NCI-H2107 treated with DMSO at 0.1 percent for 48 hours (cell line): ENCODE results near the gene YWHAQ.
"Not testable (repeated sequence)": the region's sequence is repeated elsewhere in the genome, so short reads cannot be mapped to it uniquely, and the experiment has no call there.

Source experiments
- DNase-seq: peaks from one replicate; lab custom pipeline; 2025; ENCODE audit not compliant: unreplicated experiment; lab: John Stamatoyannopoulos, UW

The YWHAQ gene

DNA sequence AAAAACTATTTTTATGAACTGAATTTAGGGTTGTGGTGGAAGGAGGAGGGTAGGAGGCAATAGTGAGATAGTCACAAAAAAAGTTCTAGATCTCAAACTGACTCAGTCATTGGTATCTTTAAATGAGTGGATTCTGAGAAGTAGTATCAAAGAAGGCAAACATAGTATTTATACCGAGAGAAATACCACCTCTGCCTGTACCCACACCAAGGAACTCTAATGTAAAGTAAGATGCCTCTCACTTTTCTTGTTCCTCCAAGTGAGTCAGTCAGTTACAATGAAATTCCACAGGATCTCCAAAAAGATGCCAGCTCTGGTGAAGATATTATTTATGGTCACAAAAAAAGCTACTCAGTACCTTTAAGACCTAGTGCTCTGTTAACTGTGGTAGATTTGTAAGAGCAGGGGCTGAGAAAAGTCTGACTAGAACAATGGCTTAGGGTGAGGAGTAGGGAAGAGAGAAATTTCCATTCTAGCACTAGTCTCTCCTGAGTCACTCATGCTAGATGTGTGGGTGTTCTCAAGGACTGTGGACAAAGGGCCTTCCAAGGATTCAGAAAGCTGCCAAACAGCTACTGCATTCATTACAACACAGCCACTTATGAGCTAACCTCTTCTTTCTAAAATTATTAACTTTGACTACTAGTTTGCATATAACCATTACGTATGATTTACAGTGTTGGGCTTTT lies 36.3 kb downstream of the YWHAQ start:
- no peak for DNase-seq

DNA sequence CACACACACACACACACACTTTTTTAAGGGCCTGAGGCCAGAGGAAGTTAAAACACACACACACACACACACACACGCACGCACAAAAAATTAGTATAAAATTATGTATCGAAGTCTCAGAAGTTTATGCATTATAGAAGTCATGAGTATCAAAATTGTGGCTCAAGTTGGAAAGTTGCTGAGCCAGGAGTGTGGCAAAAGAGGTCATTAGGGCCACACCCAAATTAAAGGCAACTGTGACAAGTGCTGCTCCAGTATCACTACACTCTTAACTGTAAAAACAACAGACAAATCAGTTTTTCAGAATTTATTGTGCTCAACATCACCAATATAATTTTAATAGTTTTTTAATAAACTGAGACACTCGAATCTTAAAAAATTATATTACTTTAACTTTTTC lies 36.9 kb downstream of the YWHAQ start:
- no peak for DNase-seq

DNA sequence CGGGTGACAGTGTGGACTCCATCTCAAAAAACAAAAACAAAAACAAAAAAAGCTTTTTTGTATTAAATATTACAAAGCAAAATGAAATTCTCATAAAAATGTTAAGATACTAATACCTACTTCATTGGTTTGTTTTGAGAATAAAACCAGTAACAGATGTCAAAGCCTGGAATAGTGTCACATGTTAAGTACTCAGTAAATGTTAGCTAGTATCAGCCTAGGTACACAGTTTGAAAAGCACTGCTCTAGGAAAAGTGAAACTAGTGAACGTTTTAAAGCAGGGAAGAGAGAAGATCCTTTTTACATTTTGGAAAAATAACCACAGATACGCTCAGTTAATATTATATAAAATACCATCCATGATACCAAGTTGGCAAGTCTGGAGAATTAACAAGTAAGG lies 38.1 kb downstream of the YWHAQ start:
- DNase-seq: no peak

DNA sequence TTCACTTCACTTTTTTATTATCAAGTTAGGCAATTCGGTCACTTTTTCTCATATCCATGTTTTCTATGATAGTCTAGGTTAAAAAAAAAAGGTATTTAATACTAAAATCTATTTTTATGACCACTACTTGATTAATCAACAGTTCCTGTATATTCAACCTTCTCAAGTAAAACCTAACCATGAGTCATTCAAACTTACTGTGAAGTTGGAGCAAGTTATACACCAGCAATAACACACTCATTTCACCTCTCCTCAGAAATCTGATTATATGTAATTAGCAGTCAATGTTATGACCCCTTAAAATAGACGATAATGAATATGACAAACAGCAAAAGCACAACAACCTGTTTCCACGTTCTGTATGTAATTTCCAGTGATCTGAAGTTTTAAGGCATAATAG lies 40.2 kb downstream of the YWHAQ start:
- DNase-seq: no peak

DNA sequence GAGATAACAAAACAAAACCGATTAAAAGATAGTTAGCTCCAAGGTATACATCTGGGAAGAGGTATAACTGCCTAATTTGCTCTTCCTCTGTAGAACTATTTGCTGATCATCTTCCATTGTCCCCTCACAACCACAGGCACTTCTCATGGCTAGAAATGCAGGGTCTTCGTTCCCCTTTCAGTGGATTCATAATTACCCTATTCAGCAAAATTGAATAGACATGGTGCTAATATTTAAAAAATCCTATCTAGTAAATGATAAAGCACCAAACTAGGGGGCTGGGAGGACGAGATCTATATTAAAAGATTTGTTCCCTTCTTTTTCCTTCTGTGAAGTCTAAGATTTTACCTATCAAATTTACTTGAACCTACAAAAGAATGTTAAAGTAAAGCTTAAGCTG lies 44.3 kb downstream of the YWHAQ start:
- no peak for DNase-seq

DNA sequence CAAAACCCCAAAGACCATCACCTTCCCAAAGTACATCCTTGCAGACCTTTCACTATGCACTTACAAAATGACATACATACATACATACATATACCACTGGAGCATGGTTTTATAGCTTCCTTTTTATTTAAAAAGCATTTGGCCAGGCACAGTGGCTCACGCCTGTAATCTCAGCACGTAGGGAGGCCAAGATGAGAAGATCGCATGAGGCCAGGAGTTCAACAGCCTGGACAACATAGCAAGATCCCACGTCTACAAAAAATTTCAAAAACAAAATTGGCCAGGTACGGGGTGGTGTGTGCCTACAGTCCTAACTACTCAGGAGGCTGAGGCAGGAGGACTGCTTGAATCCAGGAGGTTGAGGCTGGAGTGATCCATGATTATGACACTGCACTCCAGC lies 45.3 kb downstream of the YWHAQ start:
- DNase-seq: no peak

DNA sequence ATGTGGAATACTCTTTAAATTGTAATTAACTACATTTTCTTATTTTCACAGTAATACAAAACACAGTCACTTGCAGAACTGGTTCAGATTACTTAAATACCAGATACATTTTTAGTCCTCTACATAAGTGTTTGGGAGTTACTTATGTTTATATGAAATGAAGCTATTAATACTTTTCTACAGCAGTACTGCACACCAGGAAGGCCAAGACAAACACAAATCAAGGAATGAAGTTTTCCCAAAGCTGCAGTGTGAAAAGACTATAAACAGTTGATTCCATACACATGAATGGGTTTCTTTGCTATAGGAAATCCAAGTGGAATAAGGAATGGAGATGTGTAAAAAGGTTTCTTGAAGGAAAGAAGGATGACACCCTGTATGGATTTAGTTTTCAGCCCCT lies 45.9 kb downstream of the YWHAQ start:
- not testable (repeated sequence) for DNase-seq

DNA sequence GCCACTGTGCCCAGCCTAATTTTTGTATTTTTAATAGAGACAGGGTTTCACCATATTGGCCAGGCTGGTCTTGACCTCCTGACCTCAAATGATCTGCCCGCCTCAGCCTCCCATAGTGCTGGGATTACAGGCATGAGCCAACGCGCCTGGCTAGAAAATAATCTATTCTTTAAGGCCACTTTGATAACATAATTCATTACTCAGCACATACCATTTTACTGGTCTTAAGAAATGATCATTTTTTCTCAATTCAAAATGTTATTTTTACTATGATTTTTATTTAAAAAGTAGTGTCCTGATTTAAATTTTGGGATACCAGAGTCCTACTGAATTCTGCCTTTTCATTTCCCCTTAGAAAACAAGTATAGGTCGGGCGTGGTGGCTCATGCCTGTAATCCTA lies 48.2 kb downstream of the YWHAQ start:
- DNase-seq: no peak

DNA sequence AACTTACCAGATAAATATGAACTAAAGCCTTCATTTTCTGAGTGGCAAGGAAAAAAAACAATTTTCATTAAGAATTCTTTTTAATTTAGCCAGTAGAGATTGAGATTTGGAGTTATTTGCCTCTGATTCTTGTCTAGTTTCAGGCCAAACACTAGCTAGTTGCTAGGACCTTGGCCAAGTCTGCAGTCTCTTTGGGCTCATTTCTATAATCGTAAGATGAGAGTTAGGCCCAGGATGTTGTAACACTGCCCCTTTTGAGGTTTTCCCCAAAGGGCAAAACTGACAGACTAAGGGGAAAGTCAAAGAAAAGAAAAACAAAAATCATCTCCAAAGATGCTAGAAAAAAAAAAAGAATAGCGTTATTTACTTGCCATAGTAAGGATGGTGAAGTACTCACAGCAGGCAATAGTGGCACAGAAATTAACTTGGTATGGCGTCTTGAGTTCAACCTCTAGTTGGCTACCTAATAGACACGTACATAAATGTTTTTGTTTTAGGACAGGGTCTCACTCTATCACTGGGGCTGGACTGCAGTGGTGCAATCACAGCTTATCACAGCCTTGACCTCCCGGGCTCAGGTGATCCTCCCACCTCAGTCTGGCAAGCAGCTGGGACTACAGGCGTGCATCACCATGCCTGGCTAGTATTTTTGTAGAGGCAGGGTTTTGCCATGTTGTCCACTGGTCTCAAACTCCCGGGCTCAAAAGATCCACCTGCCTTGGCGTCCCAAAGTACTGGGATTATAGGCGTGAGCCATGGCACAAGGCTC lies 52.1 kb downstream of the YWHAQ start:
- no peak for DNase-seq

DNA sequence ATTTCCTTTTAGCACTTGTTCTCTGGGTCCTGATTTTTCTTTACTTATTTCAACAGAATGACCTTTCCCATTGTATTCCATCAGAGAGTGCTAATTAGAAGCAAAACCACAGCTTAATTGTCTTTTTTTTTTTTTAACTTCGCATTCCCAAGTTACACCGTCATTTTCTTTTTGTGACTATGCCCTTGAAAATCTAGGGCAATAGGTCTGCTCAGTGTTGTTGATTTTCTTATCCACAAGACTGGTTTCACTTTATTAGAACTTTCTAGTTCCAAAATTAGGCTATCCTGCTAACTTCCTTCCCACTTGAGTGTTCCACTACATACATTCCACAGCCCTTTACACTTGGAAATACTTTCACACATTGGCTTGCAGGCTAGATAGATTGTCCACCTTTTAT lies 56.5 kb downstream of the YWHAQ start:
- DNase-seq: no peak

DNA sequence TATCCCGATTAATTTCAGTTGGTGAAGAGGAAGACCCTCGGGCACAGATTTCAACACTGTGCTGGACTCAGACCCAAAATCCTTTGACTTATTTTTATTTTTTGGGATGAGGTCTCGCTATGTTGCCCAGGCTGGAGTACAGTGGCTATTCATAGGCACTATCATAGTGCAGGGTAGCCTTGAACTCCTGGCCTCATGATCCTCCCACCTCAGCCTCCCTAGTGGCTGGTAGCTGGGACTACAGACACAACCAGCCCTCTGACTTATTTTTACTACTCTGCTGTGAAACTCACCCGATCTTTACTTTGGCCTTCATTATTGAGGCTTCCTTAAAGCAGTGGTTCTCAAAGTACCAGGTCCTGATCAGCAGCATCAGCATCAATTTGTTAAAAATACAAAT lies 57.0 kb downstream of the YWHAQ start:
- DNase-seq: no peak

DNA sequence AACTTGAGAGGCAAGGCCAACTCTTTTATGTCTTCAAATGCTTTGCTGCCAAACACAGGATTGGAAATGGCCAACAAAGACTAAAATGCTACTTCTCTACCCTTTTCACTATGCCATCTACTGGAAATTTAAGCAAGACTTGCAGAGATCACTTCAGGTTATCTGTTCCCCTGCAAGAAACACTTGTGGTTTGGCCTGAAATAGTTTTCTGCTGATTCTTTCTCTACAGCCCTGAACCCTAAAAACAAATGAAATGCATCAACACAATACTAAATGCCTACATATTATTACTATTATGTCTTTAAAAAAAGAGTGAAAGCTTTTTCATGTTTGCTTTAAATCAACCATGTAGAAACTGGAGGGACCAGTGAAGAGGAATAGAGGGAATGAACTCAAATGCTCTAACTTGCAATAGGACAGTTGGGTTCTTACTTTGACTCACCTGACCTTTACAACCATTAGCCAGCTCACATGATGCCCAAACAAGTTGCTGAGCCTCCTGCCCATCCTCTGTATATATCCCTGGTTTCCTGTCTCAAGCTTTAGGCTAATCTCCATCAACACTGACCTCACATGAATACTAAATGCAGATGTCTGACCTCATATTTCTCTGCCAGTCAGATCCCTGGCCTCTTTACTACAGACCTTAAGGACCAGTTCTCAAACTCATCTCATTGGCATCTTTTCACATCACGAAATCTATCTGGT lies 57.6 kb downstream of the YWHAQ start:
- no peak for DNase-seq

DNA sequence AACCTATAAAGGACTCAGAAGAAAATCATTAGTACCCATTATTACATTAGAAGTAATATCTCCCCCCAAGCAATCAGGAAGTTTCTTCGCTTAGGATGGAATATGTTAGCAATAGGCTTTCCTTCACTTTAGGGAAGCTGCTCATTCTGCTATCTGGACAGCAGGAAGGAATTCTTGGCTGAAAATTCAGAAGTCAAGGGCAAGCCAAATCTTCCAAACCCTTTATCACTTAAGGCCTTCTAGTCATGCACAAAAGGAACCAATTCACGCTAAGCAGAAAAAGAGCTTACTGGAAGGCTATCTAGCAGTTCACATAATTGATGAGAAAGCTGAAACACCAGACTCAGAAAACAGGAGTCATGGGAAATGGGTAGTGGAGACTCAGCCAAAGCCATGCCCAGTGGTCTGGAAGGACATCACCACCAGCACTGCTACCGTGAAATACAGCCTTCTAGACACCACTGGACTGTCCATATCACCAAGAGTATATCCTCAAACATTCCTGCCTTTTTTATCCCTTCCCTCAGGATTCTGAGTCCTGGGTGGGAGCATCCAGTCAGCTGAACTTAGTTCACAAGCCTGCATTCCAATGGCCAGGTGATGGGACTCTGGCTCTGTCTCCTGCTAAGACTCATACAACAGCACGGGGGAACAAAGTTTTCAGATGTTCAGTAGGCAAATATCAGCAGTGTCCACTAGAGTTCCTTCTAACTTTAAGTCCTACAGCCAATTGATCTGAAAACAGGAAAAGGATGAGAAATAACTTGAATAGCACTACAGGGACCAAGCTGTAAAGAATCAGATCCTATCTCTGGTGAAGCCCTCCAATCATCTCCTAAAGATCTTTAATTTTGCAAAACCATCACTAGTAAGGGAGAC lies 60.4 kb downstream of the YWHAQ start:
- no peak for DNase-seq

DNA sequence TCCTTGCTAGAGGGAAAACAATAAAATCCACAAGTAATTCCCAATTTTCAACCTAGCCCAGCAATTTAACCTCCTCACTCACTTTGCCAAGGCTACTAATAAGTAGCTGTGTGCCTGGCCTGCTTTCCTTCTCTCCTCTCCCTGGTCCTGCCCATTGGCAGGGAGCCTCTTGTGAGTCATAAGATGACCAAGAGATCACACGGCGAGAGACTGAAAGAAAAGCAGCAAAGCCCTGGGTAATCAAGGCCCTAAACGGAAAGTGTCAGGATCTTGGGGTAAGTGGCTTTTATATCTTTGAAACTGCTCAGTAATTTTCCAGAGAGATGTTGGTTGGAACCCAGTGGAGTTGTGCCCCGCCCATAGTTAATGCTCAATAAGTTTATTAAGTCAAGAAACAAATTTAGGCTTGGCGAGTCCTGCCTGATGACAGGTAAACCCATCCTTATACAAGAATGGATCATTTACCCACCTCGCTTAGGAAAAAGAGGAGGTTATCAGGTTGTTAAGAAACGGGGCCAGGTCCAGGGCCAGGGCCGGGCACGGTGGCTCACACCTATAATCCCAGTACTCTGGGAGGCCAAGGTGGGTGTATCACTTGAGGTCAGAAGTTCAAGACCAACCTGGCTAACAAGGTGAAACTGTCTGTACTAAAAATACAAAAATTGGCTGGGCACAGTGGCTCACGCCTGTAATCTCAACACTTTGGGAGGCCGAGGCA lies 65.2 kb downstream of the YWHAQ start:
- DNase-seq: no peak

DNA sequence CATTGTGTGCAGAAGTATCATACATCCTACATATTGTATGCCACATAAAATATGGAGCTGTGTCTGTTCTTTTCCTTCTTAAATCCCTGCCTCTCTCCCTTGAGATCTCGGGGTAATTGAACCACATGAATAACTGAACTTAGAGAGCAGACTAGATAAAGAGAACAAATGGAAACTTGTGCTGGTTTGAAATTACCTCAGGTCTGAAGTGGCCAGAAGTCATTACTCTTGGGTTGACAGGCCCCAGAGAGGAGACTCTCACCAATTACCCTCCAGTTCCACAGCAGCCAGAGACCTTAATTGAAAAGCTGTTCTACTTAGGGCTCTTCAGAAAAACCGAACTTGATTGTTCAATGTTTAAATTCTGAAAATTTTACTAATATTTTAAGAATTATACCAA lies 70.2 kb downstream of the YWHAQ start:
- no peak for DNase-seq

DNA sequence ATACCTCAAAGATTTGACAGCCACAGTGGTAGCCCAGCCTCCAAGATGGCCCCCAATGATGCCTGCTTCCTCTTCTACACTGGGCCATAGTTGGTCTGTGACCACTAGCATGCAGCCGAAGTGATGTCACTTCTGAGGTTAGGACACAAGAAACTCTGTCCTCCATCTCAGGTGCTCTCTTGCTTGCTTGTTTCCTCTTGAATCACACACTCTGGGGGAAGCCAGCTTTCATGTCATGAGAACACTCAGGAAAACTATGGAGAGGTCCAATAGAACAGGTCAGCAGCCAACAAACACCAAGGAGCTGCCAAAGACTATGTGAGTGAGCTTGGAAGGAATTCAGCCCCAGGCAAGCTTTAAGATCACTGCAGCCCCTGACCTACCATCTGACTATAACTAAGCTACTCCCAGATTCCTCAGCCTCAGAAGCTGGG lies 71.8 kb downstream of the YWHAQ start:
- DNase-seq: no peak

DNA sequence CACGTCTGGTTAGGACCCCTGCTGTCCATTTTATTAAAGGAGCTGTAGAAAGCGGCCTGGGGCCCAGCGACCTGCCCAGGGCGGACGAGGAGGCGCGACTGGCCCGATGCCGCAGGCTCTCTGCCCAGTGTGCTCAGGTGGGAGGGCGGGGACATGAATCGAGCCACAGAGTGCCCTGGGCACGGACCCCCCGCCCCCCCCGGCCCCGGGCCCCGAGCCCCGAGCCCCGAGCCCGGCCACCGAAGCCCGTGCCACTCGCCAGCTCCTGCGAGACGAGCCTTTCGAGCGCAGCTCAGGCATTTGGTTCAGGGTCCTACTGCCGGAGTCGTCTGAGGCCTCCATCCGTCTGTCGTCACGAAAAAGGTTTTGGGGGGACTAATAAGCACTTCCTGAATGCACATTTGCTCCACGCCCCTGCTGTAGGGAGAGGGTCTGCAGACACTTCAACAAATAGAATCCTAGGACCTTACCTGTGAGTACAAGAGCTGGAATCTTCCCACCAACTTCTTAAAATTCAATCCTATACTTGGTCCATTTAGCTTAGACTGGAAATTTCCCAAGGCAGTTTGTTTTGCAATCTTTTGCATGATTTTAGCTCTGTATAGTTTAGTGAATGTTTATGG lies 74.6 kb downstream of the YWHAQ start:
- DNase-seq: no peak

DNA sequence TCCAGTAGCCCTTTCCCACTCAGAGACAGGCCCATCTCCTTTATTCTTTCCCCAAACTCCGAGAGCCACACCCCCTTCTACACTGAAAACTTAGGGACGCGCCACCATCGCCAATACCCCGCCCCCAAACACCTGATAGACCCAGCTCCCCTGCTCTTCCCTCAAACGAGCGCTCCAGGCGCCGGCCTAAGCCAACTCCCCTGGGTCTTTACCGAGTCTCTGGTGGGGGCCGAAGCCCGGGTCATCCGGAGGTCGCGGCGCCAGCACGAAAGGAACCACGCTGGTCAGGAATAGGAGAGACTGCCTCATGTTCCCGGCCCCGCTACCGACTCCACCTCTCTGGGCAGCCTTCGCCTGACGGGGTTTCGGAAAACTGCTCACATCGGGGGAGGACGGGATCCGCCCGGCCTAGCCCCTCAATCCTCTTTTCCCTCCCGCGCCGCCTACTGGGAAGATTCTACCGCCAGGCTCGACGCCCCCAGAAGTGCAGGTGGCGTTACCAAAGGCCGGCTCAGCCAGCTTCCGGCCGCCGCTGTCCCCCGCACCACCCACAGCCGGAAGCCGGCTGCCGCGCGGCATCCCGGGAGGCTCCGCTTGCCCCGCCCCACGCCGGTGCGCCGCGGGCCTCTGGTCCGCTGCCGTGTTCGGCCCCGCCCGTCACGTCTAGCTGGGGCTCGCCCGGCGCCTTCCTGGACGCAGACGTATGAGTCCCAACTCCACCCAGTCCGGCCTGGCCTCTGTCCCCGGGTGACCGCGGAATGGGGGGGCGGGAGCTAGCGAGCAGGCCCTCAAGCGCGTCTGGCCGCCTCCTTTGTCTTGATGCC lies 75.3 kb downstream of the YWHAQ start, which contains the start of gene ADAM17:
Gene ADAM17, minus strand, starts transcription at position 534 of the 824 bp plus-strand sequence. Its CDS starts 225 bp downstream, at position 309.
- DNase-seq: peak; percentile 82

DNA sequence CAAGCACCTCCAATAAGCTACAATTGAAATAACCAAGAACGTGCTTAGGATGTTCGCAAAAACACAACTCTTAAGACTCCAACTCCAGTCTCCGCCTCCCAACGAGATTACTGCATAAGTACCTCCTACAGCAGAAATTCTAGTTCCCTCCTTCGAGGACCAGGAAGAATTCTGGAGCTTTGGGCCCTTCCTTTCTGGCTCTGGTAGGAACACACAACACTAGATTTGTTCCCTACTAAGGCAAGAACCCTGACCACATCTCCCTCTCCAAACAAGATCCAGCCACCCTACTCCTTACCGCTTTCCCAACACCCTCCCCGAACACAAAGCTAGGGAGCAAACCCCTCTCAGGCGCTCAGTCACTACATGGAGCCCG lies 75.9 kb downstream of the YWHAQ start:
- no peak for DNase-seq
